Neutrophil (primary cell): Measurements from ENCODE around the gene GRID2IP.

ENCODE experiments used
- H3K27ac ChIP-seq: fragments of 200-600 bp; sonication (generic); 2 replicates; pipeline ENCODE4 v1.5.1; 2016; ENCODE audit warnings: mild to moderate bottlenecking, moderate library complexity
- H3K27me3 ChIP-seq: fragments of 200-600 bp; sonication (generic); 2 replicates; pipeline ENCODE4 v1.6.0; 2016; ENCODE audit warnings: mild to moderate bottlenecking
- H3K36me3 ChIP-seq: fragments of 200-600 bp; sonication (generic); 2 replicates; pipeline ENCODE4 v1.5.1; 2017
- H3K4me1 ChIP-seq, 2 experiments: fragments of 200-600 bp in 1 of 2; sonication (generic) in 1 of 2; 1 replicate in 1 of 2; 2 replicates in 1 of 2; pipeline versions ENCODE4 v1.5.1 to v1.6.1; 2013 to 2016; ENCODE audit warnings: low read depth in 1 of 2, low read length in 1 of 2, mild to moderate bottlenecking in 1 of 2, moderate library complexity in 1 of 2; ENCODE audit not compliant: control insufficient read depth in 1 of 2, insufficient read depth in 1 of 2
- H3K4me3 ChIP-seq, 2 experiments: fragments of 200-600 bp in 1 of 2; sonication (generic) in 1 of 2; 1 replicate in 1 of 2; 2 replicates in 1 of 2; pipeline ENCODE4 v1.5.1; 2013 to 2016; ENCODE audit warnings: low read depth in 1 of 2, low read length in 1 of 2, mild to moderate bottlenecking in 1 of 2, moderate library complexity in 1 of 2
- H3K9me3 ChIP-seq: fragments of 200-600 bp; sonication (generic); 2 replicates; pipeline ENCODE4 v1.5.1; 2016
- TF ChIP-seq, protein P1 (sequence below): fragments of 200-600 bp; sonication (generic); IDR thresholded peaks from 2 replicates; pipeline ENCODE4 v1.5.1; 2016; ENCODE audit warnings: antibody characterized with exemption

GRID2IP gene

DNA sequence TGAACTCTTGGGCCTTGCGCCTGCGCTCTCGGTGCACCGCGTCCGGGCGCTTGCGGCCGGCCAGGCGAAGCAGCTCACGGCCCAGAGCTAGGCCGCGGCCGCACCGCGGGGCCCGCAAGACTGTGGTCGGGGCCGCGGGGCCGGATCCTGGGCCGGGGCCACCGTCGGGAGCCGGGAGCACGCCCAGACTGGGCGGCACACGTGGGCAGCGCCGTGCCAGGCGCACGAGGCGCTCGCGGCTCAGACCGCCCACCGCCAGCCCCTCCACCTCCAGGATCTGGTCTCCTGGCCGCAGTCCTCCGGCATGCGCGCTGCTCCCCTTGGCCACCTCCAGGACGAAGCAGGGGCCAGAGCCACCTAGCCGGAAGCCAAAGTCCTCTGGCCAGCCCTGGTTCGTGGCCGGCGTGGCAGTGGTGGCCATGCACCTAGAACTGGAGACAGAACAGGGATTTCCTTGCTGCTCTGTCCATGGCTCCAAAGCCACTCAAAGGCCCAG is at the start of gene GRID2IP:
Gene GRID2IP, minus strand, starts transcription at position 446 of the 496 bp plus-strand sequence. Its CDS starts 25 bp downstream, at position 421.
- H3K4me3 ChIP-seq = no peak within 1 kb of the TSS
- peaks cover 3% of the 10 kb centered on the region for H3K27me3 ChIP-seq
- TF ChIP-seq, protein P1, sequence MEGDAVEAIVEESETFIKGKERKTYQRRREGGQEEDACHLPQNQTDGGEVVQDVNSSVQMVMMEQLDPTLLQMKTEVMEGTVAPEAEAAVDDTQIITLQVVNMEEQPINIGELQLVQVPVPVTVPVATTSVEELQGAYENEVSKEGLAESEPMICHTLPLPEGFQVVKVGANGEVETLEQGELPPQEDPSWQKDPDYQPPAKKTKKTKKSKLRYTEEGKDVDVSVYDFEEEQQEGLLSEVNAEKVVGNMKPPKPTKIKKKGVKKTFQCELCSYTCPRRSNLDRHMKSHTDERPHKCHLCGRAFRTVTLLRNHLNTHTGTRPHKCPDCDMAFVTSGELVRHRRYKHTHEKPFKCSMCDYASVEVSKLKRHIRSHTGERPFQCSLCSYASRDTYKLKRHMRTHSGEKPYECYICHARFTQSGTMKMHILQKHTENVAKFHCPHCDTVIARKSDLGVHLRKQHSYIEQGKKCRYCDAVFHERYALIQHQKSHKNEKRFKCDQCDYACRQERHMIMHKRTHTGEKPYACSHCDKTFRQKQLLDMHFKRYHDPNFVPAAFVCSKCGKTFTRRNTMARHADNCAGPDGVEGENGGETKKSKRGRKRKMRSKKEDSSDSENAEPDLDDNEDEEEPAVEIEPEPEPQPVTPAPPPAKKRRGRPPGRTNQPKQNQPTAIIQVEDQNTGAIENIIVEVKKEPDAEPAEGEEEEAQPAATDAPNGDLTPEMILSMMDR = no peak
- no peaks in the 10 kb centered on the region for H3K36me3 ChIP-seq
- no peaks in the 10 kb centered on the region for H3K9me3 ChIP-seq
- H3K27ac ChIP-seq = no peak within 1 kb of the TSS
- H3K4me1 ChIP-seq = no peaks in the 10 kb centered on the region

DNA sequence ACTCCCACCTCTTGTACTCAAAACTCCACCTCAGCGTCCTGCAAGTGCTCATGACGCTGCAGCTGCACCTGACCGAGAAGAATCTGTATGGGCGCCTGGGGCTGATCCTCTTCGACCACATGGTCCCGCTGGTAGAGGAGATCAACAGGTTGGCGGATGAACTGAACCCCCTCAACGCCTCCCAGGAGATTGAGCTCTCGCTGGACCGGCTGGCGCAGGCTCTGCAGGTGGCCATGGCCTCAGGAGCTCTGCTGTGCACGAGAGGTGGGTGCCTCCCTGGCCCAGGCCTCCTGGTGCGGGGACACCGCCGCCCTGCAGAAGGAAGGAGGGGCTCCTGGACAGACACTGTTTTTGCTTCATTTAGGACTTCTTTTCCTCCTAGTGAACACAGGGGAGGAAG is 48.8 kb upstream of the GRID2IP start:
- Histone ChIP-seq H3K4me1 (no peaks in the 10 kb centered on the region), H3K4me3 (no peak overlapping the region), H3K27ac (no peak overlapping the region), H3K27me3 (no peaks in the 10 kb centered on the region), H3K36me3 (peaks cover 95% of the 10 kb centered on the region), H3K9me3 (no peaks in the 10 kb centered on the region)
- TF ChIP-seq, protein P1 = no peak

DNA sequence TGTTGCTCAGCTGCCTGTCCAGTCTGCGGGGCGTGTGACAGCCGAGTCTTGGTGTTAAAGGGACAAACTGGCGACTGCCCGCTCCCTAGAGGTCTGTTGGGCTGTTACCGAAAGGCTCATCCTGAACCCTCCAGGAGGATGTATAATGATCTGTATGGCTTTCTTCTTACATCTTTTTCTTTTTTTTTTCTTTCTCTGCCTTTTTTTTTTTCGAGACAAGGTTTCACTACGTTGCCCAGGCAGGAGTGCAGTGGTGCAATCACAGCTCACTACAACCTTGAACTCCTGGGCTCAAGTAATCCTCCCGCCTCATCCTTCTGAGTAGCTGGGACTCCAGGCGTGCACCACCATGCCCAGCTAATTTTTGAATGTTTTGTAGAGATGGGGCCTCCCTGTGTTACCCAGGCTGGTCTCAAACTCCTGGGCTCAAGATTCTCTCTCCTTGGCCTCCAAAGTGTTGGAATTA is 39.4 kb upstream of the GRID2IP start:
- Histone ChIP-seq H3K27me3 (no peaks in the 10 kb centered on the region), H3K27ac (peak overlapping the region; percentile 93), H3K4me1 (peaks cover 16 to 27% of the 10 kb centered on the region in 2 experiments), H3K36me3 (peaks cover 36% of the 10 kb centered on the region), H3K9me3 (no peaks in the 10 kb centered on the region), H3K4me3 (peak overlapping the region; percentile 87 to 90)
- TF ChIP-seq, protein P1 = no peak

DNA sequence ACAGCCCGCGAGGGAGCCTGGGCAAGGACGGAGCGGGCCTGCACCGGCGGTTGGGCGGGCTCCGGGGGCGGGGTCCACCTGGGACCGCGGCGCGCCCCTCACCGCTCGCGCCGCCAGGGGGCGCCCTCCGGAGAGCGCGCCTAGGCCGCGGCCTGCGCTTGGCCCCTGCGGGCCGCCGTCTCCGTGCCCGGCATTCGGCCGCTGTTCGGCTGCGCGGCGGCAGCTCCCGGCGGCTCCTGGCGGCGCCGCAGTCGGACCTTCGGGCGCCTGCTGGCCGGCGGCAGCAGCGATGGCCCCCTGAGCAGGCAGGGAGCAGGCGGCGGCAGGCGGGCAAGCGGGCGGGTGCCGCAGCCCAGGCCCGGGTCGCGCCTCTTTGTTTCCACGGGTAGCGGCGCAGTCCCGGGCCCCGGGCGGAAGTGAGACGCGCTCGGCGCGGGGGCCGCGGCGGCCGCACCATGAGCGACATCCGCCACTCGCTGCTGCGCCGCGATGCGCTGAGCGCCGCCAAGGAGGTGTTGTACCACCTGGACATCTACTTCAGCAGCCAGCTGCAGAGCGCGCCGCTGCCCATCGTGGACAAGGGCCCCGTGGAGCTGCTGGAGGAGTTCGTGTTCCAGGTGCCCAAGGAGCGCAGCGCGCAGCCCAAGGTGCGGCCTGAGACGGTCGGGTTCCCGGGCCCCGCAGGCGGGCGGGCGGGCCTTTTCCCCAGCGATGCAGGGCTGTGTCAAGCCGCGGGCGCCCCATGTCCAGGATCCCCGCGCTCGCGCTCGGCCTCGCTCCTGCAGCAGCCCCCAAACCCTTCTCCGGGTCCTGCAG is 38.8 kb upstream of the GRID2IP start, which contains the start of gene INTS15:
Gene INTS15, plus strand, starts transcription at position 193 of the 816 bp plus-strand sequence. Its CDS starts 263 bp downstream, at position 456.
- Histone ChIP-seq H3K27me3 (no peaks in the 10 kb centered on the region), H3K9me3 (no peaks in the 10 kb centered on the region), H3K36me3 (peaks cover 30% of the 10 kb centered on the region), H3K4me1 (peaks cover 16 to 27% of the 10 kb centered on the region in 2 experiments), H3K27ac (peak within 1 kb of the TSS; percentile 93), H3K4me3 (peak within 1 kb of the TSS; percentile 87 to 90)
- TF ChIP-seq, protein P1 = peak; percentile 90

DNA sequence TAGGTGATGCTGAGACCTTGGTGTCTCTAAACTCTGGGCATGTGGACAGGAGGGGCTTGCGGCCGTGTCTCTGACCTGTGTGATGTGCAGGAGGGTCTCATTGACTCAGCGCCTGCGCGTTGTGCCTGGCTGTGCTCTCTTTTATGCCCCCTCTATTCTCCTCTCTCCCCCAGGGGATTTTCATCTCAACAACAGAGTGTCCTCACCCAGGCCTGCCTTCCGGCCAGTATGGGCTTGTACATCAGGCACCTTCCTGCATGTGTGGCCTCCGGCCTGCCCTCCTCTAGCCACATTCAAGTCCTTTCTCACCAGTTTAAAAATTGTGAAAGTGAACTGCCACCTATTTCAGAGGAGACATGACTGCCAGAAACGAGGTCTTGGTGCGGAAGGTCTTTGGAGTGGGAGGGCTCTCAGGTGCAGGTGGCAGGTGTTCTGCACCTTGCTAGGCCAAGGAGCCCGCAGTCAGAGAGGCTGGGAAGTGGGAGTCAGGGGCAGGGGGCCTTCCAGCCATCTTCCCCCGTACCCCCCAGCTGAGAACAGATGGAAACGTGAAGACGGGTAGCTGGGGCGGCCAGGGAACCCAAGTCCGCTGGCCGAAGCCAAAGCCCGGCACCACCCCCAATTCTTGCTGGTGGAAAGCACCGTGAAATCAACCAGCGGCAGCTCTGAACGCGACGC is 38.0 kb upstream of the GRID2IP start:
- Histone ChIP-seq H3K36me3 (peaks cover 30% of the 10 kb centered on the region), H3K4me1 (peaks cover 16 to 27% of the 10 kb centered on the region in 2 experiments), H3K4me3 (peak overlapping the region; percentile 87 to 90), H3K27ac (peak overlapping the region; percentile 93), H3K9me3 (no peaks in the 10 kb centered on the region), H3K27me3 (no peaks in the 10 kb centered on the region)
- TF ChIP-seq, protein P1 = no peak
